Measurements from ENCODE around the gene FNDC3B. TPM values are rescaled to one million over a fixed set of nuclear protein-coding genes. Genes with fewer than 3 reads are reported as not detected.

Gene FNDC3B
- total RNA-seq, 1 donor from 2014 or later, result 29.0 TPM

DNA sequence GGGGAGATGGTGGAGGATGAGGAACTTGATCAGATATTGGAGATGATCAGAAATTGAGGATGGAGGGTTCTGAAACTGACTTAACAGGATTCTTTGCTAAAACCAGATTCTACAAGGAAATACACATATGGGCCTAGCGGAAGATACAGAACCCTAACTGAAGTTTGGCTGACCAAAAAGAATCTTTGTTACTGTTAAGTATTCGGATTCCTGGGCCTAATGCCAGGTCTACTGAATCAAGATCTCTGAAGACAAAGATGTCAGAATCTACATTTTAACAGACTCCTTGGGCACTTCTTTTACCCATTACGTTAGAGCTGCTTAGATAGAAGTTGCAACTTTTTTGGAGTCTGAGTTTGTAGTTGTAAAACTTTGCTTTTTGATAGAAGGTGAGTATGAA lies 137.7 kb downstream of the FNDC3B start:
- Mint-ChIP-seq H3K4me1 (ENCODE audit: low read depth) (peaks cover 18% of the 10 kb centered on the region), H3K36me3 (ENCODE audit: low read depth) (peaks cover 13% of the 10 kb centered on the region), H3K4me3 (no peak overlapping the region), H3K27ac (no peak overlapping the region), H3K9me3 (peaks cover 4% of the 10 kb centered on the region), H3K27me3 (ENCODE audit: insufficient read depth) (no peaks in the 10 kb centered on the region)
- no peak for DNase-seq (ENCODE audit: low spot score)
- intact Hi-C loops (cut with micrococcal nuclease), result no loop called here

DNA sequence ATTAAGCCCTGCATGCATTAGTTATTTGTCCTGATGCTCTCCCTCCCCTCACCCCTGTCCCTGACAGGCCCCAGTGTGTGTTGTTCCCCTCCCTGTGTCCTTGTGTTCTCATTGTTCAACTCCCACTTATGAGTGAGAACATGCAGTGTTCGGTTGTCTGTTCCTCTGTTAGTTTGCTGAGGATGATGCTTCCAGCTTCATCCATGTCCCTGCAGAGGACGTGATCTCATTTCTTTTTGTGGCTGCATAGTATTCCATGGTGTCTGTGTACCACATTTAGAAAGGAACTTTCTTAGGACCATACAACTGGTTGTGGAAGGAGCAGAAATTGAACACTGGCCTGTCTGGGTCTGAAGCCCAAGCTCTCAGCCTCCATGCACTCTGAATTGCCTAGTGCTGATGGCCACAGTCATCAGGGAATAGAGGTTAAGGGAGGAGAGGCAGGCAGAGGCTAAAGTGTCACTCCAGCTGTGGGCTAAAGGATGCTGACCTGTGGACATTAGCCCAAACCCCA lies 138.5 kb downstream of the FNDC3B start:
- no peak overlapping the region for H3K4me3 Mint-ChIP-seq

DNA sequence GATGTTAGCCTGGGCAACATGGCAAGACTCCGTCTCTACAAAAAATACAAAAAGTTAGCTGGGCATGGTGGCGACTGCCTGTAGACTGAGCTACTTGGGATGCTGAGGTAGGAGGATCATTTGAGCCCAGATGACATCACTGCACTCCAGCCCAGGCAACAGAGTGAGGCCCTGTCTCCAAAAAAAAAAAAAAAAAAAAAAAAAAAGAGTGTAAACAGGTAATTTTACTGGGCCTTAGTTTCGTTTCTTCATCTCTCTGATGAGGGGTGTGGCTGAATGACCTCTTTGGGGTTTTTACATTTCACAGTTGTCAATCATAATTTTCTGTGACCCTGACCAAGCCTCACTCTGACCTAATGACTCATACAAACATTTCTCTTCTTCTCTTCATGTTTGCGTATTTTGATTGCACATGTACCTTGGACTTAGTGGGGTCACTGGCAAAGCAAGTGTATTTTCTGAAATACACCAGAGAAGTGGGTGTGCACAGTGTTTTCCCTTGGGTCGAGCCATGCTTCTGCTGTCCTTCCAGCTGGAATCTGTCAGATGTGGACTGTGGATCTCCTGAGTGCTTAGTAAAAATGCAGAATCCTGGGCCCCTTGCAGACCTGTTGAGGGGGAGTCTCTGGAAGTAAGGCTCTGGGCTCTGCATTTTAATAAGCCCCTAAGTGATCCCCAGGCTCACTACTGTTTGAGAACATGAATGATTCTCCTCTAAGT lies 140.5 kb downstream of the FNDC3B start:
- H3K4me3 Mint-ChIP-seq, result no peak overlapping the region
- no peak for DNase-seq (ENCODE audit: low spot score)
- peaks cover 11% of the 10 kb centered on the region for H3K36me3 Mint-ChIP-seq (ENCODE audit: low read depth)
- H3K9me3 Mint-ChIP-seq, result peaks cover 4% of the 10 kb centered on the region
- H3K4me1 Mint-ChIP-seq (ENCODE audit: low read depth), result peaks cover 21% of the 10 kb centered on the region
- no peak overlapping the region for H3K27ac Mint-ChIP-seq
- H3K27me3 Mint-ChIP-seq (ENCODE audit: insufficient read depth), result no peaks in the 10 kb centered on the region
- intact Hi-C loops (cut with micrococcal nuclease), result no loop called here

More for the DNA sequence above, 138.5 kb downstream of the FNDC3B start:
- peaks cover 13% of the 10 kb centered on the region for H3K36me3 Mint-ChIP-seq (ENCODE audit: low read depth)
- H3K27ac Mint-ChIP-seq, result no peak overlapping the region
- peaks cover 4% of the 10 kb centered on the region for H3K9me3 Mint-ChIP-seq
- no peak for DNase-seq (ENCODE audit: low spot score)
- no peaks in the 10 kb centered on the region for H3K27me3 Mint-ChIP-seq (ENCODE audit: insufficient read depth)
- intact Hi-C loops (cut with micrococcal nuclease), result no loop called here
- H3K4me1 Mint-ChIP-seq (ENCODE audit: low read depth), result peaks cover 17% of the 10 kb centered on the region

DNA sequence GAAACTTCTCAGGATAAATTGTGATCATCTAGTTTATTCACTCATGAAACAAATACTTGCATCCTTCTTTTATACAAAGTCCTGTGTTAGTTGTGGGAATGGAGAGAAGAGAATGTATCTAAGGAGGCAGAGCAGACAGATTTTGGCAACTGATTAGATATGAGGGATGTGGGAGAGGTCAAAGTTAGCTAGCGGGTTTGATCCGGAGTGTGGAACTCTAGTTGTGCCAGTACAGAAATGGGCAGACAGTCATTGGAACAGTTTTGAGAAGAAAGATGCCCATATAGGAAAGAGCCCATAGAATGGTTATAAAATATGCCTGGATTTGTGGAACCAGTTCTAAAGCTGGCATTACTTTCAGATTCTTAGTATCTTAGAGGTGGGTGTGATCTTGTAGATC lies 141.1 kb downstream of the FNDC3B start:
- Mint-ChIP-seq H3K36me3 (ENCODE audit: low read depth) (peaks cover 11% of the 10 kb centered on the region), H3K27ac (no peak overlapping the region), H3K9me3 (peaks cover 4% of the 10 kb centered on the region), H3K4me3 (no peak overlapping the region), H3K4me1 (ENCODE audit: low read depth) (peaks cover 21% of the 10 kb centered on the region), H3K27me3 (ENCODE audit: insufficient read depth) (no peaks in the 10 kb centered on the region)
- intact Hi-C loops (cut with micrococcal nuclease), result no loop called here
- no peak for DNase-seq (ENCODE audit: low spot score)

DNA sequence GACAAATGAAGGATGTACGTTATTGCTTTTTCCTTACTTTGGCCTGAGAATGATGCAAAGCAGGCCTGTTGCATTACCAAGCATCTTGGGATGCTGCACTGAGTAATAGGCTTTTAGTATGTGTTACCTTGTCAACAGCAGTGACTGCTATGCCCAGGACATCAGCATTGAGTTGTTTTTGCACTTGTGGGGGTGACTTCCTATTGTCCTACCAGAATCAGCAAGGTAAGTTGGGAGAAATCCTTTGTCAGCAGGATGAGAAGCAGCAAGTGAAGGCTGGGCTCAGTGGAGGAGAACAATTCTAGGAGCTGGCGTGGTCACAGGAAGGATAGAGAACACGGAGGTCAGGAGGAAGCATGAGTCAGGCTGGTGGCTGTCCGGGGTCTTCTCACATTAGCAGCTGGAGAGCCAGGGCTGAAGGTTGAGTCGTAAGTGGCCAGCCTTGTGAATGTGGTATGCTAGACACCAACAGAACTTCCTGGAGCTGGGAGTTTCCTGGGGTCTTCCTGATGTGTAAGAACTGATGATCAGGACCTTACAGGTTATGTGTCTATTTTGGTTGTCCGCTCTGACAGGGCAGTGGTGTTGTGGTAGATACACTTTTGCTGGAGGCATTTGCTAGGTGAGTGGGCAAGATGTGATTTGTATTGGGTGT lies 142.7 kb downstream of the FNDC3B start:
- Mint-ChIP-seq H3K4me1 (ENCODE audit: low read depth) (peaks cover 21% of the 10 kb centered on the region), H3K27me3 (ENCODE audit: insufficient read depth) (no peaks in the 10 kb centered on the region), H3K27ac (no peak overlapping the region), H3K4me3 (no peak overlapping the region), H3K36me3 (ENCODE audit: low read depth) (peaks cover 11% of the 10 kb centered on the region), H3K9me3 (peaks cover 4% of the 10 kb centered on the region)
- no peak for DNase-seq (ENCODE audit: low spot score)
- intact Hi-C loops (cut with micrococcal nuclease), result no loop called here

DNA sequence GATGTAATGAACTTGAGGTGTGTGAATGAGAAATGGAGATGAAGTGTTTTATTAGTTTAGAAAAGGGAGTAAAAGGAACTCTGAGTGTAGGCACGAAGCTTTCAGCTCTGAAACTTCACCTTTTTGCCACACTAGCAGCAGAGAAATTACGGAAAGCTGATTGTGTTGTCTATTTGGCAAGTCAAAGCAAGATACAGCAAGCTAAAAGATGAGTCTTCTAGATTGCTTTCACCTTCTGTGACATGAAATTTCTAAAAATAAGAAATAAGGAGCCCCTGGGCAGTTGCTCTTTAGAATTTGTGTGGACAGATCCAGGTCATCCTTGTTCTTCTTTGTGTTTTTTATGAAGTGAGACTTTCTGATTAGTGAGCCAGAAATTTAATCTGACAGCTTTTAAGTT lies 143.4 kb downstream of the FNDC3B start:
- DNase-seq (ENCODE audit: low spot score), result no peak
- intact Hi-C loops (cut with micrococcal nuclease), result no loop called here

DNA sequence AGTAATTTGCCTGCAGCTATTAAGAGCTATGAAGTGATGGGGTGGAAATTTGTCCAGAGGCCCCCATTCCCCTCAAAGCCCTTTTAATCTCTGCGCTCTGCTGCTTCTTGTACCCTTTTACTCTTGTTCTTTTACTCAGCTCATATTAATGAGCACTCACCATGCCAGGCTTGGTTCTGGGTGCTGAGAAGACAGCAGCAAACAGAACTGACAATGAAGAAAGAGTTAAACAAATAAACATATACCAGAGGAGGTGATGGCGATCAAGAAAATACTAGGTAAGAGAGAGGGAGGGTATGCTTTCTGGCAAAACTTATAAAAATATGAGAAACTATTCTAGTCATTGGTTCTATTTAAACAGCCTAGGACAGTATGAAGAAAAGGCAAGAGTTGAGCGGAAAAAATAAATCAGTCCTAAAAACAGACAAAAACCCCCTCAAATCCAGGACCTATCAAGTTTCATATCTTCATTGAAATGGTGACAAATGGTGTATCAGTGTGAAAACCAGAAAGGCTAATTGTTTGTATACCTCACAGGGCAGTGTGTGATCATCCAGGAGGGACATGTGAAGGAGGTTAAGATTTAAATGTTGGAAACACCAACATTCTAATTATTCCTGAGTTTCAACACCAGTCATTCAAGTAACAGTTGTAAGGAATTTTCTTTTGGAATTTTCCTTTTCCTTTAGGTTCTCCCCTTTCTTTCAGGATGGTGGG lies 144.9 kb downstream of the FNDC3B start:
- Mint-ChIP-seq H3K9me3 (no peaks in the 10 kb centered on the region), H3K27ac (no peak overlapping the region), H3K4me1 (ENCODE audit: low read depth) (peaks cover 21% of the 10 kb centered on the region), H3K36me3 (ENCODE audit: low read depth) (peaks cover 7% of the 10 kb centered on the region), H3K27me3 (ENCODE audit: insufficient read depth) (no peaks in the 10 kb centered on the region), H3K4me3 (no peak overlapping the region)
- intact Hi-C loops (cut with micrococcal nuclease), result no loop called here
- DNase-seq (ENCODE audit: low spot score), result no peak

More for the DNA sequence above, 143.4 kb downstream of the FNDC3B start:
- Mint-ChIP-seq H3K4me1 (ENCODE audit: low read depth) (peaks cover 21% of the 10 kb centered on the region), H3K27me3 (ENCODE audit: insufficient read depth) (no peaks in the 10 kb centered on the region), H3K27ac (no peak overlapping the region), H3K9me3 (peaks cover 4% of the 10 kb centered on the region), H3K36me3 (ENCODE audit: low read depth) (peaks cover 11% of the 10 kb centered on the region), H3K4me3 (no peak overlapping the region)

DNA sequence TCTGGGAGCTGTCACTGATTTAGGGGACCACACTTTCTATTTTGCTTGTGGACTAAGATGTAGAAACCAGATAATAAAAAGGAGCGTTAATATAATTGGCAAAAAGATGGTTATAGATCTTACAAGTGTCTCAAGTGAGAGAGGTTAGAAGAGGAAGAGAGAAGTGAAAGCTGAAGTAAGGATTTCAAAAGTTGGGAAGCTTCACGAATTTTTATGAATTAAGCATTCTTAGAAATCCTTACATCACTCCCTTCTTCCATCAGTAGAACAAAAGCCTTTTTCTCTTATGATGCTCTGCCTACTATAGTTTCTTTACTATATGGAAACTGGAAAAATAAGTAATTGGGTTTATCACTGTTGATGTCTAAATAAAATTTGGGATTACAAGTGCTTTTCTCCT lies 146.5 kb downstream of the FNDC3B start:
- Mint-ChIP-seq H3K36me3 (ENCODE audit: low read depth) (no peaks in the 10 kb centered on the region), H3K4me3 (no peak overlapping the region)

DNA sequence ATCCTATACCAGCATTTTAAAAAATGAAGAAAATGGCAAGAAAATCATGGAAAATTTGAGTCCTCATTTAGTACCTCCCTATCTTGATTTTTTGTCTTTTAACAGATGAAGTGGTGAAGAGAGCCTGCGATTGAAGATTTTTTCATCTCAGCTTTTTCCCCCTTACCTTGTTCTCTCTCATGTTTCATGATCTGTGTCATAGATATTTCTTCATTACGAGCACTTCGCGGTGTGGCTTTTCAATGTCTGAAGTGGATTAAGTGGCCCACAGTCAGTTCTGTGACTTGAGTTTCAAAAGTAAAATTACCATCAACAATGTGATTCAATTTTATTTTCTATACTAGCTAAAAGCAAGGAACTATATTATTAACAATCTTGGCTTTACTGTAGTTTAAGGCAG lies 147.2 kb downstream of the FNDC3B start:
- Mint-ChIP-seq H3K36me3 (ENCODE audit: low read depth) (no peaks in the 10 kb centered on the region), H3K4me3 (no peak overlapping the region), H3K27me3 (ENCODE audit: insufficient read depth) (no peaks in the 10 kb centered on the region), H3K4me1 (ENCODE audit: low read depth) (peaks cover 15% of the 10 kb centered on the region), H3K9me3 (no peaks in the 10 kb centered on the region), H3K27ac (no peak overlapping the region)
- no peak for DNase-seq (ENCODE audit: low spot score)
- intact Hi-C loops (cut with micrococcal nuclease), result no loop called here

More for the DNA sequence above, 146.5 kb downstream of the FNDC3B start:
- peaks cover 15% of the 10 kb centered on the region for H3K4me1 Mint-ChIP-seq (ENCODE audit: low read depth)
- H3K27me3 Mint-ChIP-seq (ENCODE audit: insufficient read depth), result no peaks in the 10 kb centered on the region
- no peaks in the 10 kb centered on the region for H3K9me3 Mint-ChIP-seq
- H3K27ac Mint-ChIP-seq, result no peak overlapping the region
- intact Hi-C loops (cut with micrococcal nuclease), result no loop called here
- DNase-seq (ENCODE audit: low spot score), result no peak

DNA sequence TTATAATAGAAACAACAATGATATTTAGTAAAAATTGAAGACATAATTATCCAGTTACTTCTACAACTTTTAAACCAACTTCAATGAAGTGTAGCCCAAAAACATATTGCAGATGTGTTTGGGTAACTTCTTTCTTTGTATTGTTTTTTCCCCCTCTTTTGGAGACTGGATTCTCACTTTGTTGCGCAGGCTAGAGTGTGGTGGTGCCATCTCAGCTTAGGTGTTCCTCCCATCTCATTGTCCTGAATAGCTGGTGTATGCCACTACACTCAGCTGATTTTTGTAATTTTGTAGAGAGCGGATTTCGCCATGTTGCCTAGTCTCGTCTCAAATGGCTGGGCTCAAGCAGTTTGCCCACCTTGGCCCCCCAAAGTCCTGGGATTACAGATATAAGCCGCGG lies 148.1 kb downstream of the FNDC3B start:
- no peak overlapping the region for H3K4me3 Mint-ChIP-seq
- intact Hi-C loops (cut with micrococcal nuclease), result no loop called here
- no peaks in the 10 kb centered on the region for H3K27me3 Mint-ChIP-seq (ENCODE audit: insufficient read depth)
- H3K27ac Mint-ChIP-seq, result no peak overlapping the region
- no peaks in the 10 kb centered on the region for H3K36me3 Mint-ChIP-seq (ENCODE audit: low read depth)
- DNase-seq (ENCODE audit: low spot score), result no peak
- peaks cover 9% of the 10 kb centered on the region for H3K4me1 Mint-ChIP-seq (ENCODE audit: low read depth)
- no peaks in the 10 kb centered on the region for H3K9me3 Mint-ChIP-seq

DNA sequence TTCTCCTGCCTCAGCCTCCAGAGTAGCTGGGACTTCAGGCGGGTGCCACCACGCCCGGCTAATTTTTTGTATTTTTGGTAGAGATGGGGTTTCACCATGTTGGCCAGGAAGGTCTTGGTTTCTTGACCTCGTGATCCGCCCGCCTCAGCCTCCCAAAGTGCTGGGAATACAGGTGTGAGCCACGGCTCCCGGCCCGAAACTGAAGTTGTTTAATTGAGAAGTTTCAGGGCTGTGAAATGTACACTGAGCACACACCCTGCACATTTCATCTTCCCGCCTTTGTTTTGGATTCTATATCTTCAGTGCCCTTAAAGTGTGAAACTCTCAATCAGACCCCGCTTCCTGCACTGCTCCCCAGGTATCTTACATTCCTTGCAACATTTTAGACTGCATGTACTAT lies 149.1 kb downstream of the FNDC3B start:
- no peaks in the 10 kb centered on the region for H3K36me3 Mint-ChIP-seq (ENCODE audit: low read depth)
- intact Hi-C loops (cut with micrococcal nuclease), result no loop called here

DNA sequence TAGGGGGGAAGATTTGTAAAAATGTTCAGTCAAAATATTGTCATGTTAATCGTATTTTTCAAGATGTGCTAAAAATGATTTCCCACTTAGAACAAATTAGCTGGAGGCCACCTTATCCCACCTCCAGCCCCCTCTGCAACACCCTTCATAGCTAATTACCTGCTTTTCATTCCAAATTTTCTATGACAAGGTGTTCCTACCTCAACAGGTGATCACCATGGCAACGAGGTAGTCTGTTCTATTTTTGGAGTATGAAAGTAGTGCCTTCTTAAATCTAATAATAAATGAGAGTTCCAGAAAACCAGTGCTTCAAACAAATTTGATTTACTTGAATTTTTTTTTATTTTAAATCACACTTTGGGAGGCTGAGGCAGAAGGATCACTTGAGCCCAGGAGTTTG lies 149.8 kb downstream of the FNDC3B start:
- DNase-seq (ENCODE audit: low spot score), result no peak
- H3K36me3 Mint-ChIP-seq (ENCODE audit: low read depth), result no peaks in the 10 kb centered on the region
- no peak overlapping the region for H3K27ac Mint-ChIP-seq

More for the DNA sequence above, 149.1 kb downstream of the FNDC3B start:
- no peak for DNase-seq (ENCODE audit: low spot score)
- Mint-ChIP-seq H3K27me3 (ENCODE audit: insufficient read depth) (no peaks in the 10 kb centered on the region), H3K27ac (no peak overlapping the region), H3K9me3 (no peaks in the 10 kb centered on the region), H3K4me3 (no peak overlapping the region), H3K4me1 (ENCODE audit: low read depth) (peaks cover 9% of the 10 kb centered on the region)

More for the DNA sequence above, 149.8 kb downstream of the FNDC3B start:
- no peaks in the 10 kb centered on the region for H3K27me3 Mint-ChIP-seq (ENCODE audit: insufficient read depth)
- intact Hi-C loops (cut with micrococcal nuclease), result no loop called here
- H3K4me1 Mint-ChIP-seq (ENCODE audit: low read depth), result peaks cover 3% of the 10 kb centered on the region
- no peaks in the 10 kb centered on the region for H3K9me3 Mint-ChIP-seq
- H3K4me3 Mint-ChIP-seq, result no peak overlapping the region

Data from activated T-helper 1 cell treated with anti-CD3 and anti-CD28 coated beads, Interleukin-12 subunit alpha, Interleukin-12 subunit beta, Interleukin-2, Interleukin-4 antibody, amounts not matched to agents 30 ng/mL and 10 ng/mL and 1 ng/mL, durations not matched to agents 14 hours and 24 hours and 36 hours (primary cell).